HG03439 (cell line): Measurements from ENCODE around the gene ARRDC1.

ENCODE experiments used
- ATAC-seq: cut with Tn5 transposase; IDR thresholded peaks from one replicate; pipeline ENCODE4 v1.9.1; 2021; ENCODE audit warnings: mild to moderate bottlenecking, moderate library complexity; ENCODE audit not compliant: unreplicated experiment

The ARRDC1 gene

GRCh38 chr9:137632230-137633161, 27.0 kb downstream of the ARRDC1 start:
- ATAC-seq = no peak

GRCh38 chr9:137634016-137634415, 28.5 kb downstream of the ARRDC1 start:
- ATAC-seq = no peak

- ATAC-seq = no peak
Observed at GRCh38 chr9:137638680-137639079, 33.2 kb downstream of the ARRDC1 start.

GRCh38 chr9:137639303-137640051, 34.0 kb downstream of the ARRDC1 start:
- ATAC-seq = no peak

DNA sequence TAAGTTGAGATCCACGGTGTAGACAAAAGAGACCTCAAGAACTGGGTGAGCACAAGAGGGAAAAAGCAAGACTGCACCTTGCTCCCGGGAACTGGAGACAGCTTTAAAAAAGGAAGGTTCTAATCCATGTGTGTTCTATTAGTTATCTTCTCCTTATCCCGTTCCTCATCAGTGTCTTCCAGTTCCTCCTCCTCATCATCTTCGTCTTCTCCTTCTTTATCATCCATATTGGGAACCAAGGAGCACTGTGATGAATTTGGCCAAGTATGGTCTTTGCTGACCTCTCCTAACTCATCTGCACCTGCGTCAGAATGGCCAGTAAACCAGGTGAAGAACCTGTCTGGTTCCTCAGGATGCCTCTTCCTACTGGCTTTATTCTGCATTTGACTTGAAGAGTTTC, 35.4 kb downstream of the ARRDC1 start:
- no peak for ATAC-seq

DNA sequence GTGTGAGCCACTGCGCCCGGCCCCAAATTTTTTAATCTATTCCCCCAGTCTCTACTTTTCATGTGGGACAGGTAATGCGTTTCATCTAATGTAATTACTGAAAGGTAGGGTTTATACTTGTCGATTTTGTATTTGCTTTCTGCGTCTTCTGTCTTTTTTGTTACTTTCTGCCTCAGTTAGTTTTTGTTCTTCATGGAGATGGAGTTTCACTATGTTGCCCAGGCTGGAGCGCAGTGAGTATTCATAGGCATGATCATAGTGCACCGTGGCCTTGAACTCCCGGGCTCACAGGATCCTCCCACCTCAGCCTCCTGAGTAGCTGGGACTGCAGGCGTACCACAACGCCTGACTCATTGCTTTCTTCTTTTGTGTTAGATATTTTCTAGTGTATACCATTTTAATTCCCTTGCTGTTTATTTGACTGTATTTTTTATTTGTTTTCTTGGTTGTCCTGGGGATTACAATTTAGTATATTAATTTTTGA, 36.7 kb downstream of the ARRDC1 start:
- no peak for ATAC-seq

- no peak for ATAC-seq
Observed at GRCh38 chr9:137642892-137643291, 37.4 kb downstream of the ARRDC1 start.

DNA sequence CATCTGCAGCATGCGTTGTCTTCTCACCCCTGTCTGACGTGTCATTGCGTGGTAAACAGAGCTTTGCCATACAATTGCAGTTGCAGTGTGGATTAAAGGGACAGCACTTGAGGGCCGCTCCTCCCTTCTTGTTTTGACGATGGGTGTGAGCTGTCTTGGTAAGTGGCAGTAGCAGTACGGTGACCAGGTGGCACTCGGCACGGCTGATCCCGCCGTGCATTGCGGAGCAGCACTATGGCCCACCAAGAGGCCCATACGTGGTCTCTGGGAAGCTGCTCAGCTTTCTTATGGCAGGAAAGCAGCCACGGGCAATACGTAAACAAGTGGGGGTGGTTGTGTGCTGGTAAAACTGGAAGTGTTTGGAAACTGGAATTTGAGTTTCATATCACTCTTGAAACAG, 38.4 kb downstream of the ARRDC1 start:
- no peak for ATAC-seq

DNA sequence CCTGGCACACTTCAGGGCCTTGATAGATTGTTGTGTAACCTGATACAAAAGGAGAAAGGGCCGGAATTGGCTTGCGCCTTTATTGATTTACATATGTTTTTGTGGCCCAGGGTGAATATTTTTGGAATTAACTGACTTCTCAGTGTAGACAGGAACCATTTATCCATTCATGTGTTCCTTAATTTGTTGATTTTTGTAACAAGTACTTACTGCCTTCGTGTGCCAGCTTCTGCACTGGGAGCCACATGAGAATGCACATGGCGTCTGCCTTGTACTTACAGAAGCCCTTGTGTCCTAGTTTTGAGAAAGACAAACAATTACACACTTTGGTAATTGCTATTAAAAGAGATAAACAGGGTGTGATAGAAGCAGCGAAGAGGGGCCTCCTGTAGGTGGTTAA, 39.7 kb downstream of the ARRDC1 start:
- ATAC-seq = no peak

DNA sequence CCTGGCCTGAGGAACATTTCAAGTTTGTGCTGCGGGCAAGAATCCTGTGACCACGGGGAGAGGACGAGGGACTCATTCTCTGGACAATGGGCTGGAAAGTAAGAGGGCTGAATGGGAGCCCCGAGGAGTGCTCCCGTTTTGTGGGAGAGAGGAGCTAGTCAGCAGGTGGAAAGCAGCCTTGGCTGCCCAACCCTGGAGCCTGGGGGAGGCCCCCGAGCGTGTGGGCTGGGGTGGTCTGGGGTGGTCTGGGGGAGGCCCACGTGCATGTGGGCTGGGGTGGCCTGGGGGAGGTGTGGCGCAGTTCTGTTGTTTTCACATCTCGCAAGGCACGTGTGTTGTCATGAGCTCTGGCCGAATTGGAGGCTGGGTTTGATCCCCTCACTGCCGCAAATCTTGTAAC, 40.9 kb downstream of the ARRDC1 start:
- no peak for ATAC-seq

- no peak for ATAC-seq
Observed at GRCh38 chr9:137647096-137647714, 41.7 kb downstream of the ARRDC1 start.

- ATAC-seq = no peak
Observed at GRCh38 chr9:137648396-137648795, 42.9 kb downstream of the ARRDC1 start.

DNA sequence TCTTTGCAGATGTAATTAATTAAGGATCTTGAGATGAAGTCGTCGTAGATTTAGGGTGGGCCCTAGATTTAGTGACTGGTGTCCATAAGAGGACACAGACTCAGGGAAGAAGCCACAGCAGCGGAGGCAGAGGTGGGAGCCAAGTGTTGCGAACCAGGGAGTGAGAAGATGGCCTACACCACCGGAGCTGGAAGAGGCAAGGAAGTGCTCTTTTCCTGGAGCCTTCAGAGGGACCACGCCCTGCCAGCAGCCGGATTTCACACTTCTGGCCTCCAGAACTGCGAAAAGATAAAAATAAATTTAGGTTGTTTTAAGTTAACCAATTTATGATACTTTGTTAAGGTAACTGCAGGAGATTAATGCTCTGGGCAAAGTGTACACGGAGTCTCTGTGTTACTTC, 44.1 kb downstream of the ARRDC1 start:
- no peak for ATAC-seq

GRCh38 chr9:137650259-137650658, 44.8 kb downstream of the ARRDC1 start:
- no peak for ATAC-seq

- no peak for ATAC-seq
Observed at GRCh38 chr9:137650779-137651178, 45.3 kb downstream of the ARRDC1 start.

DNA sequence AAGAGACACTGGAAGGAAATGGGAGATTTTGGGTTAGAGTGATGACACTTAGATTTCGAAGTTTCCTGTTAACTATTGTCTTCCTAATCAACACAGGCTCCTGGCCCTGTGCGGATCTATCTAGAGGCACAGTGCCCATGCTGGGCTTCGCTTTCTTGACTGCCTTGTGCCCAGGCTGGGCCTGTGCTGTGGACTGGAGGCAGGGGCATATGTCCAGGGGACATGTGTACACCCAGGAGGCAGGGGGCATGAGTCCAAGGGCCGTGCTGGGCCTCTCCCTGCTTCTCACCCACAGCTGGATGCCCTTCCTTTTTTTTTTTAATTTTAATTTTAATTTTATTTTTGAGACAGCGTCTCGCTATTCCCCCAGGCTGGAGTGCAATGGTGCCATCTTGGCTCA, 50.9 kb downstream of the ARRDC1 start:
- no peak for ATAC-seq

- no peak for ATAC-seq
Observed at GRCh38 chr9:137657606-137658005, 52.1 kb downstream of the ARRDC1 start.

DNA sequence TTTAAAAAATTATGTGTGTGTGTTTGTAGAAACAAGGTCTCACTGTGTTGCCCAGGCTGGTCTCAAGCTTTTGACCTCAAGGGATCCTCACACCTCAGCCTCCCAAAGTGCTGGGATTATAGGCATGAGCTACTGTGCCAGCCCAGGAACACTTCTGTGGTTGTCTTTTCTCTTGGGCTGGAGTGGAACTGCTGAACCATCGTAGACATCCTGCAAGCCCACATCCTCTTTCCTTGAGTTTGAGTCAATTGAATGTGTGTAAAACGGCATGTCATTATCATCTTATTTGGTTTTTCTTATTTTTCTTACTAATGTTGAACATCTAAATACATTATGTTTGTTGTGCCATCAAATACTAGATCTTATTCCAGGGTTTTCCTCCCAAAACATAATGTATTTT, 53.3 kb downstream of the ARRDC1 start:
- ATAC-seq = no peak

DNA sequence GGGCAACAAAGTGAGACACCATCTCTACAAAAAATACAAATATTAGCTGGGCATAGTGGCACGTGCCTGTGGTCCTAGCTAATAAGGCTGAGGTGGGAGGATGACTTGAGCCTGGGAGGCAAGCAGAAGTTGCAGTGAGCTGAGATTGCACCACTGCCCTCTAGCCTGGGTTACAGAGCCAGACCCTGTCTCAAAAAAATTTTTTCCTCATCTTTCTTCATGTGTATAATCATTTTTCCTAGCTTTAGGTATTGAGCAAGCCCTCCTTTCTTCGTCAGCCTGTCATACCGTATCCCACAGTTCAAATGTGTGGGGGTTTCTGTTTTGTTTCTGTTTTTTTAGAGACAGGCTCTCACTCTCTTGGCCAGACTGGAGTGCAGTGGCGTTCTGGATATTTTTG, 54.7 kb downstream of the ARRDC1 start:
- ATAC-seq = no peak

- no peak for ATAC-seq
Observed at GRCh38 chr9:137663584-137663983, 58.1 kb downstream of the ARRDC1 start.

DNA sequence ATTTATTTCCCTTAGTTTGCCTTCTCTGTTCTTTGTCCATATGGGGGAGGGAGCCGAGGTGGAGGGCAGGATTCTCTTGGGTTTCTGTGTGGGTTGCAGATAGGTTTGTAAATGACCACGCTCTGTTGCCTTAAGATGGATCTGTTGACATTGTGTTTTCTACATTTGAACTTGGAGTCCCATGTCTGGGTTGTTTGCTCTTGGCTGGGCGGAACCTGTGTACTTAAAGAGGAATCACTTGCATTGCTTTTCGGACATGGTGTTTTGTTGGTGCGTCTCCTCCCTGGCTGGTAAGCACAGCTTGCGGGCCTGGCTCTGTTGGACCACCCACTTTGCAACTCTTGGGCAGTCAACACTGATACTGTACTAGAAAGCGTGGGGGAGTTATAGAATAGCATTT, 59.2 kb downstream of the ARRDC1 start:
- no peak for ATAC-seq
